NCI-H2107 treated with DMSO at 0.1 percent for 48 hours (cell line): ENCODE data around the gene TRAPPC11.

Source experiments
- DNase-seq: peaks from one replicate; lab custom pipeline; 2025; ENCODE audit not compliant: unreplicated experiment; lab: John Stamatoyannopoulos, UW

TRAPPC11 gene

DNA sequence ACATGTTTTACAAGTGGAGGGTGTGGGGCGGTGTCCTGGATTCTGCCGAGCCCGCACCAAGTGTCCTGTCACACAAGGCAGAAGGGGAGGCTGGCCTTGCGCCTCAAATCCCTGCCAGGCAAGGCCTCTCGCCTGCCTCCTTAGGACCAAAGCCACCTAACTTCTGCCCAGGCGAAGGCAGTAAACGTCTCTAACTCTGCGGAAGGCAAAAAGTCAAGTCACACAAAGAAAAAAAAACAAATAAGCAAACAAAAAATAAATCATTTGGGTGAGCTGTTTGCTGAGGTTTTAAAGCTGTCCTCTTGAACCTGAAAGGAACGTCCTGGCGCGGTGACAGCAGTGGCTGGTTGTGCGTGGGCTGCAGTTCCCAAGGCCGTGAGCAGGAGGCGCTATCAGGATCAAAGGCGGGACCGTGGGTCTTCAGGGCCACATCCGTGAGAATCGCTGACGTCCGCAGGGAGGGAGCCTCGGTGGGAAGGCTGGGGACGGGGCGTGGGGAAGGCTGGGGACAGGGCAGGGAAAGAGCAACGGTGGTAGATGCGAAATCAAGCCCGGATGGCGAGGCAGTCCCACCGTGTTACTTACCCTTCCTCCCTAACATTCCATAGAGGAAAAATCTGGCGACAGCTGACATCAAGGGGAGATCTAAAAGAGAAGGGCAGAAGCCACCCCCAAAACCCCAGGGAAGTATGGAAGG lies 99.1 kb downstream of the TRAPPC11 start:
- DNase-seq, result no peak

DNA sequence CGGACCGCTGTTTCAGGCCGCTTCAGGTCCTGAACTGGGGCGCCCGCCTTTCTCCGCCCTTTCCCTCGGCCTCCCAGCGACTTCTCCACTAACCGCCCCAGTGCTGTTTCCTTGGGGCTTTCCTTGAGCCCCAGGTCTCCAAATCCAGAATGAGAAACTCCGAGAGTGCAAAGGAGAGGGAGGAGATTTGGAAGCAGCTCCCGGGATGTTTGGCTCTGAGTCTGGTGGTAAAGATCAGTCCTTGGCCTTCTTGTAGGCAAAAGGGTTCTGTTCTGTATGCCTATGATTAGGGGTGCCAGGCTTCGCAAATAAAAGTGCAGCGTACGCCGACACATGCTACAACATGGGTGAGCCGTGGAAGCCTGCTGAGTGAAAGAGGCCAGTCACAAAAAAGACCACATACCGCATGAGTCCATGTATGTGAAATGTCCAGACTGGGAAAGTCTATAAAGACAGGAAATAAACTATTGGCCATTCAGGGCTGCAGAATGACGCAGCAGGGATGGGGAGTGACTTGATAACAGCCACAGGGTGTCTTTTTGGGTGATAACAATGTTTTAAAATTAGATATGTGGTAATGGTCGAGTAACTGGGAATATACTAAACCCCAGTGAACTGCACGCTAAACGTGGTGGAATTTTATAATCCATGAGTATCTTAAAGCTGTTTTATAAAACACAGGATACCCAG lies 99.8 kb downstream of the TRAPPC11 start:
- DNase-seq, result no peak

GRCh38 chr4:183760326-183760725 lies 101.2 kb downstream of the TRAPPC11 start:
- no peak for DNase-seq
